Hepatocyte (in vitro differentiated cells): ENCODE measurements around the gene ALG2. TPM values are rescaled to one million over a fixed set of nuclear protein-coding genes. Genes with fewer than 3 reads are reported as not detected.
"Not testable (repeated sequence)": the region's sequence is repeated elsewhere in the genome, so short reads cannot be mapped to it uniquely, and the experiment has no call there.

Source experiments
- DNase-seq: peaks from one replicate; pipeline ENCODE4 v3.0.0-alpha.2; 2016; ENCODE audit warnings: low spot score
- H2AFZ ChIP-seq: fragments of 200-600 bp; sonication (generic); 2 replicates; pipeline ENCODE4 v1.6.0; 2016; ENCODE audit warnings: antibody characterized with exemption, mild to moderate bottlenecking
- H3K27ac ChIP-seq: fragments of 200-600 bp; sonication (generic); 2 replicates; pipeline ENCODE4 v1.5.1; 2016; ENCODE audit warnings: mild to moderate bottlenecking
- H3K27me3 ChIP-seq: fragments of 200-600 bp; sonication (generic); 2 replicates; pipeline ENCODE4 v1.6.1; 2016
- H3K36me3 ChIP-seq: fragments of 200-600 bp; sonication (generic); replicated peaks from 2 replicates; pipeline ENCODE4 v1.5.1; 2016; ENCODE audit warnings: low read depth; ENCODE audit not compliant: insufficient read depth
- H3K4me1 ChIP-seq: fragments of 200-600 bp; sonication (generic); 2 replicates; pipeline ENCODE4 v1.5.1; 2016; ENCODE audit warnings: mild to moderate bottlenecking, moderate library complexity; ENCODE audit not compliant: insufficient read depth
- H3K4me2 ChIP-seq: fragments of 200-600 bp; sonication (generic); 2 replicates; pipeline ENCODE4 v1.6.0; 2016
- H3K4me3 ChIP-seq: fragments of 200-600 bp; sonication (generic); 2 replicates; pipeline ENCODE4 v1.5.1; 2016; ENCODE audit warnings: mild to moderate bottlenecking
- H3K79me2 ChIP-seq: fragments of 200-600 bp; sonication (generic); 2 replicates; pipeline ENCODE4 v1.6.0; 2017; ENCODE audit warnings: mild to moderate bottlenecking
- H3K9me2 ChIP-seq: fragments of 200-600 bp; sonication (generic); replicated peaks from 2 replicates; pipeline ENCODE4 v1.6.0; 2017; ENCODE audit warnings: mild to moderate bottlenecking; ENCODE audit not compliant: insufficient read depth
- H3K9me3 ChIP-seq: fragments of 200-600 bp; sonication (generic); 2 replicates; pipeline ENCODE4 v1.5.1; 2016; ENCODE audit warnings: low read depth, mild to moderate bottlenecking
- H4K20me1 ChIP-seq: fragments of 200-600 bp; sonication (generic); 2 replicates; pipeline ENCODE4 v1.6.0; 2016; ENCODE audit warnings: mild to moderate bottlenecking; ENCODE audit not compliant: insufficient read depth, poor library complexity, severe bottlenecking
- EZH2 ChIP-seq: fragments of 200-600 bp; sonication (generic); IDR thresholded peaks from 2 replicates; pipeline ENCODE4 v1.6.1; 2016; ENCODE audit warnings: antibody characterized with exemption, mild to moderate bottlenecking, borderline replicate concordance
- EZH2phosphoT487 ChIP-seq: fragments of 200-600 bp; sonication (generic); IDR thresholded peaks from one replicate; pipeline ENCODE4 v1.6.1; 2018; ENCODE audit warnings: antibody characterized with exemption, mild to moderate bottlenecking, low read depth, moderate library complexity; ENCODE audit not compliant: unreplicated experiment, severe bottlenecking
- WGBS: methylation state at CpG from one replicate; pipeline ENCODE4 v1.1.6; 2016; ENCODE audit warnings: low lambda C conversion rate; ENCODE audit errors: missing lambda C conversion rate; 5-methylcytosine and 5-hydroxymethylcytosine counted together
- polyA plus RNA-seq: library from polyadenylated mRNA; unstranded; fragments of >200 nt; fragmentation: Nextera tagmentation; extraction: Ambion mirVana; gene quantifications from 2 replicates; pipeline ENCODE4 v1.2.1, GENCODE V29; 2016
- total RNA-seq: library from RNA; depleted of rRNA; stranded (reverse); fragments of >200 nt; gene quantifications from 2 replicates; pipeline ENCODE4 v1.2.3, GENCODE V29; 2014
- TF ChIP-seq, protein P1 (sequence below): fragments of 200-600 bp; sonication (generic); IDR thresholded peaks from 2 replicates; pipeline ENCODE4 v1.5.1; 2016; ENCODE audit warnings: antibody characterized with exemption, mild to moderate bottlenecking; ENCODE audit not compliant: poor library complexity

The ALG2 gene
- total and polyA plus RNA-seq, 2 experiments from 2014 or later: 51.9 to 64.0 TPM

GRCh38 chr9:99197124-99197630 is 24.6 kb downstream of the ALG2 start:
- TF ChIP-seq EZH2phosphoT487 (no peak), EZH2 (no peak)
- TF ChIP-seq, protein P1, sequence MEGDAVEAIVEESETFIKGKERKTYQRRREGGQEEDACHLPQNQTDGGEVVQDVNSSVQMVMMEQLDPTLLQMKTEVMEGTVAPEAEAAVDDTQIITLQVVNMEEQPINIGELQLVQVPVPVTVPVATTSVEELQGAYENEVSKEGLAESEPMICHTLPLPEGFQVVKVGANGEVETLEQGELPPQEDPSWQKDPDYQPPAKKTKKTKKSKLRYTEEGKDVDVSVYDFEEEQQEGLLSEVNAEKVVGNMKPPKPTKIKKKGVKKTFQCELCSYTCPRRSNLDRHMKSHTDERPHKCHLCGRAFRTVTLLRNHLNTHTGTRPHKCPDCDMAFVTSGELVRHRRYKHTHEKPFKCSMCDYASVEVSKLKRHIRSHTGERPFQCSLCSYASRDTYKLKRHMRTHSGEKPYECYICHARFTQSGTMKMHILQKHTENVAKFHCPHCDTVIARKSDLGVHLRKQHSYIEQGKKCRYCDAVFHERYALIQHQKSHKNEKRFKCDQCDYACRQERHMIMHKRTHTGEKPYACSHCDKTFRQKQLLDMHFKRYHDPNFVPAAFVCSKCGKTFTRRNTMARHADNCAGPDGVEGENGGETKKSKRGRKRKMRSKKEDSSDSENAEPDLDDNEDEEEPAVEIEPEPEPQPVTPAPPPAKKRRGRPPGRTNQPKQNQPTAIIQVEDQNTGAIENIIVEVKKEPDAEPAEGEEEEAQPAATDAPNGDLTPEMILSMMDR: no peak
- H3K4me3 ChIP-seq: no peak overlapping the region
- H2AFZ ChIP-seq: no peak overlapping the region
- no peaks in the 10 kb centered on the region for H3K4me1 ChIP-seq
- no peaks in the 10 kb centered on the region for H3K36me3 ChIP-seq
- no peak overlapping the region for H3K27ac ChIP-seq
- no peaks in the 10 kb centered on the region for H4K20me1 ChIP-seq
- DNase-seq: no peak
- H3K27me3 ChIP-seq: no peaks in the 10 kb centered on the region
- H3K4me2 ChIP-seq: no peak overlapping the region
- H3K9me3 ChIP-seq: no peaks in the 10 kb centered on the region
- WGBS: 95% methylated on average over 3 of the region's 3 CpGs
- no peaks in the 10 kb centered on the region for H3K79me2 ChIP-seq
- H3K9me2 ChIP-seq: no peaks in the 10 kb centered on the region

- 89% methylated on average over 5 of the region's 5 CpGs for WGBS
- DNase-seq, H3K27ac ChIP-seq, H3K4me2 ChIP-seq, H3K36me3 ChIP-seq, H2AFZ ChIP-seq, H4K20me1 ChIP-seq, H3K9me2 ChIP-seq, H3K27me3 ChIP-seq, H3K79me2 ChIP-seq, H3K9me3 ChIP-seq, H3K4me1 ChIP-seq, H3K4me3 ChIP-seq: not testable (repeated sequence)
These were observed 25.3 kb downstream of the ALG2 start for GRCh38 chr9:99196484-99196883.

GRCh38 chr9:99193466-99193821 is 28.3 kb downstream of the ALG2 start:
- no peaks in the 10 kb centered on the region for H3K36me3 ChIP-seq
- no peak overlapping the region for H3K27ac ChIP-seq
- H3K9me2 ChIP-seq: no peaks in the 10 kb centered on the region
- TF ChIP-seq, protein P1: no peak
- TF ChIP-seq EZH2phosphoT487 (no peak), EZH2 (no peak)
- no peaks in the 10 kb centered on the region for H3K79me2 ChIP-seq
- peaks cover 7% of the 10 kb centered on the region for H3K27me3 ChIP-seq
- 83% methylated on average over 2 of the region's 2 CpGs for WGBS
- DNase-seq: no peak
- no peak overlapping the region for H2AFZ ChIP-seq
- H3K4me2 ChIP-seq: no peak overlapping the region
- no peak overlapping the region for H3K4me3 ChIP-seq
- H3K4me1 ChIP-seq: no peaks in the 10 kb centered on the region
- H4K20me1 ChIP-seq: no peaks in the 10 kb centered on the region
- H3K9me3 ChIP-seq: no peaks in the 10 kb centered on the region

DNA sequence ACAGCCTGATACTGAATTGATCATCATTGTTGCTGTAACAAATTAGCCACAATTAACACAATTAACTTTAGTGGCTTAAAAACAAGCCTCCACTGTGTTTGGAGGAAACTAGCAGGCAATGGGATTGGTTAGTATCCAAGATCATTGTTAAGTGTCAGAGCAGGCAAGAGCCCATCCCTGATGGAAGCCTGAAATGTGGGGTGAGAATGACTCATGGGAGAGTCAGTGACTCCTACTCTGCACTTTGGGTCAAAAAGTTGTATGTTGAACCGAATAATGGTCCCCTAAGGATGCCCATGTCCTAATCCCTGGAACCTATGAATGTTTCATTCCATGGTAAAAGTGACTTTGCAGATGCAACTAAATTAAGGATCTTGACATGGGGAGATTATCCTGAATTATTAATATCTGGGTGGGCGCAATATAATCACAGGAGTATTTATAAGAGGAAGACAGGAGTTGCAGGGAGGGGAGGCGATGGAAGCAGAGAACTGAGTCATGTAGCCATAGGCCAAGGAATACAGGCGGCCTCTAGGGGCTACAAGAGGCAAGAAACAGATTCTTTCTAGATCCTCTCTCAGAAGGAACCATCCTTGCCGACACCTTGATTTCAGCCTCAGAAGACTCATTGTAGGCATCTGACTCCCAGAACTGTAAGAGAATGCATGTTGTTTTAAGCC is 28.8 kb downstream of the ALG2 start:
- no peak overlapping the region for H3K27ac ChIP-seq
- H3K4me3 ChIP-seq: no peak overlapping the region
- no peaks in the 10 kb centered on the region for H3K4me1 ChIP-seq
- DNase-seq: no peak
- WGBS: 69% methylated on average over 5 of the region's 5 CpGs
- H4K20me1 ChIP-seq: no peaks in the 10 kb centered on the region
- H3K36me3 ChIP-seq: no peaks in the 10 kb centered on the region
- TF ChIP-seq EZH2 (no peak), EZH2phosphoT487 (no peak)
- TF ChIP-seq, protein P1: no peak
- H3K4me2 ChIP-seq: no peak overlapping the region
- H3K27me3 ChIP-seq: peaks cover 8% of the 10 kb centered on the region
- H3K9me2 ChIP-seq: no peaks in the 10 kb centered on the region
- no peaks in the 10 kb centered on the region for H3K9me3 ChIP-seq
- H2AFZ ChIP-seq: no peak overlapping the region
- no peaks in the 10 kb centered on the region for H3K79me2 ChIP-seq
